KOPT-K1 (cell line): Measurements from ENCODE around the gene RBM33.

Experiments
- H3K27ac ChIP-seq: fragments of 200-600 bp; sonication (generic); 2 replicates; pipeline ENCODE4 v1.5.1; 2016; ENCODE audit warnings: antibody characterized with exemption, mild to moderate bottlenecking, low read depth, low read length; ENCODE audit not compliant: poor library complexity, severe bottlenecking
- H3K36me3 ChIP-seq: fragments of 200-600 bp; sonication (generic); 2 replicates; pipeline ENCODE4 v1.5.1; 2017; ENCODE audit warnings: antibody characterized with exemption, mild to moderate bottlenecking, low read length, moderate library complexity; ENCODE audit not compliant: insufficient read depth
- H3K9me3 ChIP-seq: fragments of 200-600 bp; sonication (generic); 2 replicates; pipeline ENCODE4 v1.5.1; 2017; ENCODE audit warnings: antibody characterized with exemption, low read length, mild to moderate bottlenecking; ENCODE audit not compliant: insufficient read depth, poor library complexity, severe bottlenecking

Gene RBM33

GRCh38 chr7:155729847-155730246 is 85.4 kb downstream of the RBM33 start:
- peaks cover 86% of the 10 kb centered on the region for H3K36me3 ChIP-seq
- H3K9me3 ChIP-seq = no peaks in the 10 kb centered on the region
- H3K27ac ChIP-seq = no peak overlapping the region

- Histone ChIP-seq H3K36me3 (peaks cover 87% of the 10 kb centered on the region), H3K9me3 (no peaks in the 10 kb centered on the region), H3K27ac (no peak overlapping the region)
Observed at GRCh38 chr7:155731380-155731779, 86.9 kb downstream of the RBM33 start.

- H3K36me3 ChIP-seq = peaks cover 85% of the 10 kb centered on the region
- no peak overlapping the region for H3K27ac ChIP-seq
- H3K9me3 ChIP-seq = no peaks in the 10 kb centered on the region
Observed at GRCh38 chr7:155731871-155732270, 87.4 kb downstream of the RBM33 start.

- no peak overlapping the region for H3K27ac ChIP-seq
- peaks cover 84% of the 10 kb centered on the region for H3K36me3 ChIP-seq
- no peaks in the 10 kb centered on the region for H3K9me3 ChIP-seq
Observed at GRCh38 chr7:155732286-155732685, 87.8 kb downstream of the RBM33 start.

GRCh38 chr7:155733582-155734444 is 89.4 kb downstream of the RBM33 start:
- H3K36me3 ChIP-seq = peaks cover 85% of the 10 kb centered on the region
- no peaks in the 10 kb centered on the region for H3K9me3 ChIP-seq
- H3K27ac ChIP-seq = peak overlapping the region; percentile 32

GRCh38 chr7:155734445-155734809 is 90.0 kb downstream of the RBM33 start:
- Histone ChIP-seq H3K9me3 (no peaks in the 10 kb centered on the region), H3K27ac (peak overlapping the region; percentile 32), H3K36me3 (peaks cover 79% of the 10 kb centered on the region)

- Histone ChIP-seq H3K9me3 (no peaks in the 10 kb centered on the region), H3K27ac (no peak overlapping the region), H3K36me3 (peaks cover 72% of the 10 kb centered on the region)
Observed at GRCh38 chr7:155735442-155736115, 91.1 kb downstream of the RBM33 start.

GRCh38 chr7:155737590-155737989 is 93.1 kb downstream of the RBM33 start:
- Histone ChIP-seq H3K9me3 (no peaks in the 10 kb centered on the region), H3K27ac (no peak overlapping the region), H3K36me3 (peaks cover 74% of the 10 kb centered on the region)

GRCh38 chr7:155738104-155738503 is 93.6 kb downstream of the RBM33 start:
- H3K36me3 ChIP-seq = peaks cover 76% of the 10 kb centered on the region
- H3K9me3 ChIP-seq = no peaks in the 10 kb centered on the region
- H3K27ac ChIP-seq = peak overlapping the region; percentile 23

GRCh38 chr7:155738652-155739537 is 94.4 kb downstream of the RBM33 start:
- Histone ChIP-seq H3K27ac (peak overlapping the region; percentile 65), H3K36me3 (peaks cover 83% of the 10 kb centered on the region), H3K9me3 (no peaks in the 10 kb centered on the region)

GRCh38 chr7:155739538-155740143 is 95.2 kb downstream of the RBM33 start:
- Histone ChIP-seq H3K36me3 (peaks cover 81% of the 10 kb centered on the region), H3K27ac (peak overlapping the region; percentile 65), H3K9me3 (no peaks in the 10 kb centered on the region)

- H3K36me3 ChIP-seq = peaks cover 78% of the 10 kb centered on the region
- peak overlapping the region; percentile 65 for H3K27ac ChIP-seq
- H3K9me3 ChIP-seq = no peaks in the 10 kb centered on the region
Observed at GRCh38 chr7:155741082-155741481, 96.6 kb downstream of the RBM33 start.

GRCh38 chr7:155741805-155742204 is 97.3 kb downstream of the RBM33 start:
- Histone ChIP-seq H3K9me3 (no peaks in the 10 kb centered on the region), H3K27ac (peak overlapping the region; percentile 65), H3K36me3 (peaks cover 80% of the 10 kb centered on the region)

GRCh38 chr7:155743177-155743576 is 98.7 kb downstream of the RBM33 start:
- peak overlapping the region; percentile 81 for H3K27ac ChIP-seq
- H3K36me3 ChIP-seq = peaks cover 82% of the 10 kb centered on the region
- no peaks in the 10 kb centered on the region for H3K9me3 ChIP-seq
